Epithelial cell of esophagus (primary cell): Measurements from ENCODE around the gene RAB40AL.

Source experiments
- DNase-seq: peaks from one replicate; pipeline ENCODE4 v3.0.0; 2010; ENCODE audit warnings: low read depth
- H3K4me3 ChIP-seq: 2 replicates; pipeline ENCODE4 v1.5.1; 2011; ENCODE audit warnings: mild to moderate bottlenecking, low read length, control low read depth
- TF ChIP-seq, protein P1 (sequence below): IDR thresholded peaks from 2 replicates; pipeline ENCODE4 v1.5.1; 2011; ENCODE audit warnings: low read depth, mild to moderate bottlenecking, low read length, control low read depth, inconsistent platforms; ENCODE audit not compliant: insufficient read depth; ENCODE audit errors: missing control alignments

Gene RAB40AL

DNA sequence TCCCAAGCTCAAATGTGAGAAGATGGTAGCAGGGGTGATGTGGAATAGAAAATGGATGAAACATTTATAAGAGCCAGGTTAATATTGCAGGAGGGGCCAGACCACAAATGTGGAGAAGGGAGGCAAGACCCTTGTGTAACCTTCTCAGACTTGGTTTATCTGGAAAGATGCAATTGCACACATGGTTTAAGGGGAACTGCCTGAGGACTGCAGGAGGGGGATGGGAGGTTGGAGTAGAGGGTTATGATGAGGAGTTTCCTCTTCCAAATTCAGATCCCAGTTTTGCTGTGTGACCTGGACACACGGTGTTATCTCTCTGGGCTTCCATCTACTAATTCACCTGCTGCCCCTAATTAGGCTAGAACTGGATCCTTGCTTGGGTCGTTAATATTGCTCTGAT lies 46.1 kb downstream of the RAB40AL start:
- TF ChIP-seq, protein P1, sequence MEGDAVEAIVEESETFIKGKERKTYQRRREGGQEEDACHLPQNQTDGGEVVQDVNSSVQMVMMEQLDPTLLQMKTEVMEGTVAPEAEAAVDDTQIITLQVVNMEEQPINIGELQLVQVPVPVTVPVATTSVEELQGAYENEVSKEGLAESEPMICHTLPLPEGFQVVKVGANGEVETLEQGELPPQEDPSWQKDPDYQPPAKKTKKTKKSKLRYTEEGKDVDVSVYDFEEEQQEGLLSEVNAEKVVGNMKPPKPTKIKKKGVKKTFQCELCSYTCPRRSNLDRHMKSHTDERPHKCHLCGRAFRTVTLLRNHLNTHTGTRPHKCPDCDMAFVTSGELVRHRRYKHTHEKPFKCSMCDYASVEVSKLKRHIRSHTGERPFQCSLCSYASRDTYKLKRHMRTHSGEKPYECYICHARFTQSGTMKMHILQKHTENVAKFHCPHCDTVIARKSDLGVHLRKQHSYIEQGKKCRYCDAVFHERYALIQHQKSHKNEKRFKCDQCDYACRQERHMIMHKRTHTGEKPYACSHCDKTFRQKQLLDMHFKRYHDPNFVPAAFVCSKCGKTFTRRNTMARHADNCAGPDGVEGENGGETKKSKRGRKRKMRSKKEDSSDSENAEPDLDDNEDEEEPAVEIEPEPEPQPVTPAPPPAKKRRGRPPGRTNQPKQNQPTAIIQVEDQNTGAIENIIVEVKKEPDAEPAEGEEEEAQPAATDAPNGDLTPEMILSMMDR = no peak
- no peak overlapping the region for H3K4me3 ChIP-seq
- no peak for DNase-seq

DNA sequence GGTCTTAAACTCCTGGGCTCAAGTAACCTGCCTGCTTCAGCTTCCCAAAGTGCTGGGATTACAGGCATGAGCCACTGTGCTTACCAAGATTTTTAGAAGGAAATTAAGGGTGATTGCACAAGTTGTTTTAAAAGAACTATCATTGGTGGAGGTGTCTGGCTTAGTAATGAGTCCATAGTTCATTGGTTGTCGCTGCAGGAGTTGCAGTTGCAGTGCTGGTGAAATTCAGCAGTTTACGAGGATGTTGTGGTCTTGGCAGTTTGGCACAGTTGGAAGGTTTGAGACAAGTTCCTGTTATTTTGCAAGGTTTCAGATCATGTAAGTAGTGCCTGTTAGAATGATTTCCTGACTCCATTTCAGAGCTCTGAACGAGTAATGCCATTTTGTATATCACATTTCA lies 48.1 kb downstream of the RAB40AL start:
- TF ChIP-seq, protein P1 = no peak
- no peak overlapping the region for H3K4me3 ChIP-seq
- no peak for DNase-seq
